HL-60 (cell line): ENCODE data around the gene FBXW7.

Experiments used
- GABPA ChIP-seq: IDR thresholded peaks from 2 replicates; pipeline ENCODE4 v1.6.1; 2012; ENCODE audit warnings: low read depth
- POLR2AphosphoS5 ChIP-seq: IDR thresholded peaks from 2 replicates; pipeline ENCODE4 v1.6.1; 2012; ENCODE audit warnings: low read depth
- REST ChIP-seq: IDR thresholded peaks from 2 replicates; pipeline ENCODE4 v1.6.1; 2012; ENCODE audit warnings: low read depth; ENCODE audit not compliant: insufficient replicate concordance
- SPI1 ChIP-seq: IDR thresholded peaks from 2 replicates; pipeline ENCODE4 v1.6.1; 2012; ENCODE audit warnings: low read depth, mild to moderate bottlenecking, borderline replicate concordance
- TF ChIP-seq, protein P1 (sequence below): IDR thresholded peaks from one replicate; pipeline ENCODE4 v1.5.1; 2011; ENCODE audit warnings: low read length, control low read depth, inconsistent platforms; ENCODE audit not compliant: insufficient read depth

DNA sequence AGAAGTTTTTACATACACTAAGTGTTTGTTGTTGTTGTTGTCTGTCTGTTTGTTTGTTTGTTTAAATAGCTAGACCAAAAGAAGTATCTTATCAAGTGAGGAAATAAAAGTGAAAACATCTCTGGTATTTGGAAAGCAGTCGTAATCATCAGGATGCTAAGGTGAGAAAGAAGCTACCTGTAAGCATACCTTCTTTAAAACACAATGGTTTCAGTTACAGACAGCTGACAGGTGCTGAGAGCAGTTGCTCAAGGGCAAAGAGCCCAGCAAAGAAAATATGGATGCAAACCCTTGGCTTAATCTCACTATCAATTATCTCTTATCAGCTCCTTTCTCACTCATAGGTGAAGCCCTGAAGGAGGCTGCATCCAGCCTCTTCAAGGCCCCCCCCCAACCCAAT lies 42.8 kb upstream of the FBXW7 start:
- TF ChIP-seq, protein P1, sequence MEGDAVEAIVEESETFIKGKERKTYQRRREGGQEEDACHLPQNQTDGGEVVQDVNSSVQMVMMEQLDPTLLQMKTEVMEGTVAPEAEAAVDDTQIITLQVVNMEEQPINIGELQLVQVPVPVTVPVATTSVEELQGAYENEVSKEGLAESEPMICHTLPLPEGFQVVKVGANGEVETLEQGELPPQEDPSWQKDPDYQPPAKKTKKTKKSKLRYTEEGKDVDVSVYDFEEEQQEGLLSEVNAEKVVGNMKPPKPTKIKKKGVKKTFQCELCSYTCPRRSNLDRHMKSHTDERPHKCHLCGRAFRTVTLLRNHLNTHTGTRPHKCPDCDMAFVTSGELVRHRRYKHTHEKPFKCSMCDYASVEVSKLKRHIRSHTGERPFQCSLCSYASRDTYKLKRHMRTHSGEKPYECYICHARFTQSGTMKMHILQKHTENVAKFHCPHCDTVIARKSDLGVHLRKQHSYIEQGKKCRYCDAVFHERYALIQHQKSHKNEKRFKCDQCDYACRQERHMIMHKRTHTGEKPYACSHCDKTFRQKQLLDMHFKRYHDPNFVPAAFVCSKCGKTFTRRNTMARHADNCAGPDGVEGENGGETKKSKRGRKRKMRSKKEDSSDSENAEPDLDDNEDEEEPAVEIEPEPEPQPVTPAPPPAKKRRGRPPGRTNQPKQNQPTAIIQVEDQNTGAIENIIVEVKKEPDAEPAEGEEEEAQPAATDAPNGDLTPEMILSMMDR: no peak
- TF ChIP-seq REST (no peak), SPI1 (no peak), POLR2AphosphoS5 (no peak), GABPA (no peak)
